T-helper 1 cell (primary cell): Measurements from ENCODE around the gene RECQL5.
"Not testable (repeated sequence)": the region's sequence is repeated elsewhere in the genome, so short reads cannot be mapped to it uniquely, and the experiment has no call there.

Experiments
- DNase-seq, 5 donors: peaks; one replicate each; pipeline ENCODE4 v3.0.0-alpha.2; 2012 to 2020

The RECQL5 gene

DNA sequence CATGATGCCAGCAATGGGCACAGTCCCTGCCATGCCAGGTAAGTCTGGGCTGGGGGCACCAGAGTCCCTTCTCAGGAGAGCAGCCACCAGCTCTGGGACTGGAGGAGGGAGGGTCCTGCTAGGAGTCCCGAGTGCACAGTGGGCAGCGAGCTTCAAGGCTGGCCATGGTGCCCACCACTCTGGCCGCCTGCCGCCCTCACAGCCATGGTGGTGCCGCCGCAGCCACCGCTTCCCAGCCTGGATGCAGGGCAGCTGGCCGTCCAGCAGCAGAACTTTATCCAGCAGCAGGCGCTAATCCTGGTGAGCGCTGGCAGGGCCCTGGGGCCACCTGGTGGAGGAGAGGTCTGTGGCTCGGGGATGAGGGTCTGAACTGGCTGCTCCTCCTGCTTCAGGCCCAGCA lies 51.7 kb downstream of the RECQL5 start:
- no peak for DNase-seq

DNA sequence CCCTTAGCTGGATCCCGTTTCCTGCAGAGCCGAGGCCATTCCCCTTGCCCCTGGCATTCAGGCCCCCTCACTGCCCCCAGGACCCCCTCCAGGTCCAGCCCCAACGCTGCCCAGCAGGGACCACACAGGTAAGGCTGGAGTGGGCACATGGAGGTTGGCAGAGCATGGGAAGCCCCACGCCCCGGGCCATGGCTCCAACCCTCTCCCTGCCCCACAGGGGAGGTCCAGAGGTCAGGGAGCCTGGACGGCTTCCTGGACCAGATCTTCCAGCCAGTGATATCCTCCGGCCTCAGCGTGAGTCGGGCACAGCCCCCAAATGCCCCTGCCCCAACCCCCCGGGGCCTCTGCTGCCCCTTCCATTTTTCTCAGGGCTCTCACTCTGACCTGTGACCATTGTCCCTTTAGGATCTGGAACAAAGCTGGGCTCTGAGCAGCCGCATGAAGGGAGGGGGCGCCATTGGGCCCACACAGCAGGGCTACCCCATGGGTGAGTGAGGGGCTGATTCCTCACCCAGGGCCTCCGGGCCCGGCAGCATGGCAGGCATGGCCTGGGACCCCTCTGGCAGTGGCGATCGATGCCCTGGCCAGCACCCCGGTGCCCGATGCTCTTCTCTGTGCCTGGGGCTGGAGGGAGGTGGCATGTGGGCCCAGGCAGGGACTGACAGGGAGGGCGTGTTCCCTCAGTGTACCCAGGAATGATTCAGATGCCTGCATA lies 52.2 kb downstream of the RECQL5 start:
- DNase-seq, result no peak

DNA sequence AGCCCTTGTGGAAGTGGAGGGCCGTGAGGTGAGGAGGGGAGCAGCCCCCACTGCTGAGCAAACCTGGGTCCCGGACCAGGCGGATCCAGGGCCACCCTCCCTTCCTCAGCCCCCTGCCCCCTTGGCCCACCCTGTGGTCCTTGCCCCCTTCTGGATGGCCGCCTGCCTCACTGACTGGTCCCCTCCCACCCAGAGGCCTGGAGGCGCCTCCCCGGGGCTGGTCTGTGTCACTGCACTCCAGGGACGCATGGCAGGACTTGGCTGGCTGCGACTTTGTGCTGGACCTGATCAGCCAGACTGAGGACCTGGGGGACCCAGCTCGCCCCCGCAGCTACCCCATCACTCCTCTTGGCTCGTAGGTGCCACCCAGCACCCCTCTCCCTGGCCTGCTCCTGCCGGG lies 52.9 kb downstream of the RECQL5 start:
- no peak for DNase-seq

DNA sequence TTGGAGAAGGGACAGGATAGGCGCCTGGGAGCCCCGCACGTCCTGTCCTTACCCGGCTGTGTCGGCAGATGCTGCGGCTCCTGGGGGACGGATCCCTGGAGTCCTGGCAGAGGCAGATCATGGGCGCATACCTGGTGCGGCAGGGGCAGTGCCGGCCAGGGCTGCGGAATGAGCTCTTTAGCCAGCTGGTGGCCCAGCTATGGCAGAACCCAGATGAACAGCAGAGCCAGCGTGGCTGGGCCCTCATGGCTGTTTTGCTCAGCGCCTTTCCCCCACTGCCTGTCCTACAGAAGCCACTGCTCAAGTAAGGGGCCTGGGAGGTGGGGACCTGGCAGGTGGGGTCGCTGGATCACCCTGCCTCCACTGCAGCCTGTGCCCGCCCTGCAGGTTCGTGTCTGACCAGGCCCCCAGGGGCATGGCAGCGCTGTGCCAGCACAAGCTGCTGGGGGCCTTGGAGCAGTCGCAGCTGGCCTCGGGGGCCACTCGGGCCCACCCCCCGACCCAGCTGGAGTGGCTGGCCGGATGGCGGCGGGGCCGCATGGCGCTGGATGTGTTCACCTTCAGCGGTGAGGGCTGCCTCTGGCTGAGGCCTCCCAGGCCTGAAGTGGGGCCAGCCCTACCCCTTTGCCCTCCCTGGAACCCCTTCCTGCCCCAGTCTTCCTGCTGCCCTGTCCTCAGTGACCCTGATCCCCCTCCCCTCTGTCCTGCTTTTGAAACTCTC lies 53.9 kb downstream of the RECQL5 start:
- DNase-seq, result no peak

DNA sequence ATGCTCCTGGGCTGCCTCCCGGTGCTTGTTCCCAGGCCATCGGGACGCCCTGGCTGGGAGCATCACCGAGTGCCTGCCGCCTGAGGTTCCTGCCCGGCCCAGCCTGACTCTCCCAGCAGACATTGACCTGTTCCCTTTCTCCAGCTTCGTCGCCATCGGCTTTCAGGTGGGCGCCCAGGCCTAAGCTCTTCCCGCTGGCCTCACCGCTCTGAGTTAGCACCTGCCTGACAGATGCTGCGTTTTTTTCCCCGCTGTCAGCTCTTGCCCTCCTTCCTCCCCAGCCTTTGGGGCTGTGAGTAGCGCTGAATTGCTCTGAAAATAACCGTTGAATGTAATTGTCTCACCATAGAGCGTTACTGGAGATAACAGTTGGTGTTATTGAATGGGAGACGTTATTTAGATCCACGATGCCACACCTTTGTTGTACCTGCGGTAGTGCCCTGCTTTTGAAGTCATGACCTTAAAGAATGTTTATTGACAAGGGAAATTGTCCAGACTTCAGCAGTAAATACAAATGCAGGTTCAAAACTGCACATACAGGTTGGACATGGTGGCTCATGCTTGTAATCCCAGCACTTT lies 55.0 kb downstream of the RECQL5 start:
- DNase-seq, result no peak

GRCh38 chr17:75610103-75610984 lies 56.6 kb downstream of the RECQL5 start:
- no peak for DNase-seq

DNA sequence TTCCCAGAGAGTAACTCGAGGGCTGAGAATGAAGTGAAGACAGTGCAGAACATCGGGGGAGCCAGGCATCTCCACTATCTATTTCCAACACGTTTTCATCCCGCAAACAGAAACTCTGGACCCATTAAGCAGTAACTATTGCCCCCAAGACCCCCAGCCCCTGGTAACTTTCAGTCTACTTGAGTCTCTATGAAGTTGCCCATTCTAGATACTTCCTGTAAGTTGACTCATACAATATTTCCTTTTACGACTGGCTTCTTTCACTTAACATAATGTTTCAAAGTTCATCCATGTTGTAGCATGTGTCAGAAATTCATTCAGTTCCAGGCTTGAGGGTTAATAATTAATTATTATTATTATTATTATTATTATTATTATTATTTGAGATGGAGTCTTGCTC lies 59.9 kb downstream of the RECQL5 start:
- no peak for DNase-seq

DNA sequence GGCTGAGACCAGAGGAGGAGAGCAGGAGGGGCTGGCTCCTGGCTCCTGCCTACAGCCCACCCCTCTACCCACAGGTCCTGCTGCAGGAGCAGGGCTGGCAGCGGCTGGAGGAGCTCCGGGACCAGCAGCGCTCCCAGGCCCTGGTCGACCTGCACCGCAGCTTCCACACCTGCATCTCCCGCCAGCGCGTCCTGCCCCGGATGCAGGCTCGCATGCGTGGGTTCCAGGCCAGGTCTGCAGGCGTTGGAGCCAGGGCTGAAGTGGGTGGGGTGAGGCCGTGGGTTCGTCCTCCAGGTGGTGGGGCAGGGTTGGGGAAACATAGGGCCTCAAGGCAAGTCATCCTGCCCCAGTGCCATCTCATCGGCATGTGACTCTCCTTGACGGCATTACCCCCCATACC lies 61.2 kb downstream of the RECQL5 start:
- DNase-seq, result no peak

GRCh38 chr17:75604034-75604695 lies 62.8 kb downstream of the RECQL5 start:
- DNase-seq, result no peak

DNA sequence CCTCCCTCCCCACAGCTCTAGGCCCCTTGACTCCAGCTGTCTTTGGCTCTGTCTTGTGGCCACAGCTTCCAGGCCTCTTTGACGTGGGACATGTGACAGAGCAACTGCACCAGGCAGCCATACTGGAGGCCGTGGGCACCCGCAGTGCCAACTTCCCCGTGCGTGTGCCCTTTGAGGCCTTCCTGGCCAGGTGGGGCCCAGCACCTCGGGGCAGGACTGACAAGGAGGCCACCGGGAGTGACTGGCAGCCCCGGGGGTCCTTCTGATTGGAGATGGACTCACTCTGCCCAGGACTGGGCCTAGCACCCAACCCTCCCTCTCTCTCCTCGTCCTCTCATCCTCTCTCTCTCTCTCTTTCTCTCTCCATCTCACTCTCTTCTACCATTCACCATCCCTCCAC lies 63.8 kb downstream of the RECQL5 start:
- no peak for DNase-seq

GRCh38 chr17:75602644-75603043 lies 64.3 kb downstream of the RECQL5 start:
- no peak for DNase-seq

DNA sequence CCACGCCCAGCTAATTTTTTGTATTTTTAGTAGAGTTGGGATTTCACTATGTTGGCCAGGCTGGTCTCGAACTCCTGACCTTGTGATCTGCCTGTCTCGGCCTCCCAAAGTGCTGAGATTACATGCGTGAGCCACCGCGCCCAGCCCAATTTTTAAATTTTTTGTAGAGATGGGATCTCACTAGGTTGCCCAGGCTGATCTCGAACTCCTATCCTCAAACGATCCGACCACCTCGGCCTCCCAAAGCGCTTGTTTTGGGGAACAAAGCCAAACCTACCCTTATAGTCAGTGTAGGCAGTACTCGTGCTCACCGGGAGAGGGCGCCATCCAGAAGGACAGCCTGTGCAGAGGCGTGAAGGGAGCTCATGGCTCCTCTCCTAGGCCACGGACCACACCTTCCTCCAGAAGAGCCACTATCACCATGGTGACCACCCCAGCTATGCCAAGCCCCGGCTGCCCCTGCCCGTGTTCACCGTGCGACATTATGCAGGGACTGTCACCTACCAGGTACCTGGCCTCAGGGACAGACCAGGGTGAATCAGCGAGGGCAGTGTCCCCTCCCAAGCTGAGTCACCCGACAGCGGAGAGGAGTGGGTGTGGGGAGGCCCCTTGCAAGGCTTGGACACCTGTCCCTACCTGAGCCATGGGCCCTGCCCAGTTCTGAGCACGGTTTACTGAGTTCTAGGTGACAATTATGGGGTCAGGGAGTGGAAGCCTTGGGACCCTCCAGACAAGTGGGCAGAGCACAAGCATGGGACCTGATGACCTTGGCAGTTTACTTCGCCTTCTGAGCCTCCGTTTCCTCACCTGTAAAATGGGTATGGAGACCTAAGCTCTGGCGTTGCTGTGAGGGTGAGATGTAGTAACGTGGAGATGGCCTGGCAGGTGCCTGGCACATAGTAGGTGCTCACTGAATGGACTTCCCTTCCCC lies 65.6 kb downstream of the RECQL5 start:
- peak in 3 of 5 donors; percentile 33 to 56 (median 44) for DNase-seq

GRCh38 chr17:75596320-75597087 lies 70.5 kb downstream of the RECQL5 start:
- DNase-seq, result no peak

- no peak for DNase-seq
These were observed 71.0 kb downstream of the RECQL5 start for GRCh38 chr17:75595920-75596313.

GRCh38 chr17:75595284-75595919 lies 71.6 kb downstream of the RECQL5 start:
- DNase-seq, result no peak

GRCh38 chr17:75594499-75595283 lies 72.3 kb downstream of the RECQL5 start:
- no peak for DNase-seq

- DNase-seq, result not testable (repeated sequence)
These were observed 73.5 kb downstream of the RECQL5 start for GRCh38 chr17:75593430-75593829.

- no peak for DNase-seq
These were observed 74.5 kb downstream of the RECQL5 start for GRCh38 chr17:75592348-75593020.
